MCF 10A (cell line): Measurements from ENCODE around the gene SDCCAG8. TPM values are rescaled to one million over a fixed set of nuclear protein-coding genes. Genes with fewer than 3 reads are reported as not detected.
A peak's percentile ranks its signal among the peaks of the same experiment; 100 is the strongest.
"Not testable (repeated sequence)": the region's sequence is repeated elsewhere in the genome, so short reads cannot be mapped to it uniquely, and the experiment has no call there.

Source experiments
- Bru-seq: library from RNA; stranded (reverse); fragments of 400-500 nt; gene quantifications from one replicate; lab custom pipeline; 2021; lab: Mats Ljungman, UMichigan
- BruChase-seq, 2 experiments: library from RNA; stranded (reverse); fragments of 400-500 nt; gene quantifications; one replicate each; lab custom pipeline; 2021; lab: Mats Ljungman, UMichigan
- BruUV-seq: library from RNA; stranded (reverse); fragments of 400-500 nt; replicated peaks from 2 replicates; lab custom pipeline; 2021; lab: Mats Ljungman, UMichigan
- CTCF ChIA-PET: fragments of 300-600 bp; sonication (Branson Sonifier 250); formaldehyde crosslinking; extraction: SDS; loops from one replicate; lab custom pipeline; 2021; ENCODE audit warnings: antibody characterized with exemption, inconsistent platforms; lab: Yijun Ruan, JAX
- POLR2A ChIA-PET: fragments of 300-600, 350-650 bp; sonication (Branson Sonifier 250); formaldehyde crosslinking; extraction: SDS; loops from one replicate; lab custom pipeline; 2020; ENCODE audit warnings: antibody characterized with exemption, inconsistent platforms; lab: Yijun Ruan, JAX
- DNase-seq: peaks from one replicate; pipeline ENCODE4 v3.0.0-alpha.2; 2018; ENCODE audit not compliant: unreplicated experiment
- H3K27ac Mint-ChIP-seq: one replicate; pipeline ENCODE4 v1.8.0; 2022; ENCODE audit warnings: mild to moderate bottlenecking, low read depth, mixed read lengths; ENCODE audit not compliant: unreplicated experiment
- H3K27me3 Mint-ChIP-seq: one replicate; pipeline ENCODE4 v1.8.0; 2022; ENCODE audit warnings: mixed read lengths; ENCODE audit not compliant: insufficient read depth, unreplicated experiment
- H3K36me3 Mint-ChIP-seq: one replicate; pipeline ENCODE4 v1.8.0; 2022; ENCODE audit warnings: mild to moderate bottlenecking, moderate library complexity, mixed read lengths; ENCODE audit not compliant: insufficient read depth, unreplicated experiment
- H3K4me1 Mint-ChIP-seq: one replicate; pipeline ENCODE4 v1.8.0; 2022; ENCODE audit warnings: mixed read lengths; ENCODE audit not compliant: insufficient read depth, unreplicated experiment
- H3K4me3 Mint-ChIP-seq: one replicate; pipeline ENCODE4 v1.8.0; 2022; ENCODE audit warnings: mild to moderate bottlenecking, moderate library complexity, mixed read lengths; ENCODE audit not compliant: unreplicated experiment
- H3K9me3 Mint-ChIP-seq: one replicate; pipeline ENCODE4 v1.8.0; 2022; ENCODE audit warnings: mixed read lengths; ENCODE audit not compliant: unreplicated experiment
- intact Hi-C: fragments of 100-400 bp; cut with micrococcal nuclease; formaldehyde crosslinking; loops from 2 replicates; pipeline ENCODE4 v1.14.1; 2022
- long read RNA-seq: library from polyadenylated mRNA; stranded (forward); transcript quantifications from one replicate; pipeline ENCODE4 v2.0.0, GENCODE V29; 2022
- total RNA-seq: library from RNA; stranded (reverse); gene quantifications from 2 replicates; pipeline ENCODE4 v1.2.3, GENCODE V29; 2022
- TF ChIP-seq, protein P1 (sequence below): fragments of 200-600 bp; IDR thresholded peaks from one replicate; pipeline ENCODE4 v1.8.0; 2022; ENCODE audit warnings: antibody characterized with exemption, mild to moderate bottlenecking; ENCODE audit not compliant: unreplicated experiment

The SDCCAG8 gene
- total RNA-seq (81.1 and 128 TPM in 2 replicates), Bru-seq, nascent RNA (percentile 89 among the genes with signal in this experiment), BruChase-seq, experiment 1, labeled RNA remaining after a 6-hour chase (percentile 80 among the genes with signal in this experiment), BruChase-seq, experiment 2, labeled RNA remaining after a 2-hour chase (percentile 88 among the genes with signal in this experiment)
- long read RNA-seq, transcript SDCCAG8-201 (18 exons, 2,567 nt), result major isoform, 42 of 272 reads
- long read RNA-seq, partial matches to known transcripts, result 70 of 272 reads
- long read RNA-seq, other reads (novel, unspliced or antisense), result 160 of 272 reads

DNA sequence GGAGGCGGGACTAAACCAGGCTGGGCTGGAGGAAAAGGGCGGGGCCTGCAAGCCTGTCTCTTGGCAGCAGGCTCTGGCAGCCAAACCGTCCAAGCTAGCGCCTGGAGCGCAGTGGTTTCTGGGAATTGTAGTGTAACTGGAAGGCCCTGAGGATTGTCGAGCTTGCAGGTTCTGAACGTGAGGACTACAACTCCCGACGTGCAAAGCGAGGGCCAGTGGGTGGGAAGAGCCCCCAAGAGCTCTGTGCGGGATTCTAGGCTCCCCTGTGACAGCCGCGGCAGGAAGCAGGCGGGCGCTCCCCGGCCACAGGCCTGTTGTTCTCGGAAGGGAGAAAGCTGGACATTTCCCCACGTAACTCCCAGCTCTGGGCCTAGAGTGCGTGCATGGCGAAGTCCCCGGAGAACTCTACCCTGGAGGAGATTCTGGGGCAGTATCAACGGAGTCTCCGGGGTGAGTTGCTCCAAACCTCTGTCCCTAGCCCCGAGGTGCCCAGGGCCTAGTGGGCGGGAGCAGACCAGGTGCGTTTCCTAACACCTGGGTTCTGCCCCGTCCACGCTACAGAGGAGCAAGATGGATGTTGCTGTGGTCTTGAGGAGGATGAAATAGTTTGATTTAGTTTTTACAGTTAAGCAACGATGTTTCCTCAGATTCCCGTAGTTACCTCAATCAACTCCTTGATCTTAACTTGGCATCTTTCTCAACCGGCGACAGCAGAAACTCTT lies at the start of gene SDCCAG8:
SDCCAG8 (plus strand) TSS at position 251 of the 722 bp plus-strand sequence; CDS start at position 384, 133 bp downstream.
- intact Hi-C loops, result loop anchor here (1.0 to 2.0 kb wide), 3 partner anchors 31 to 43 kb away; no protein-coding TSS in a partner anchor
- peak within 1 kb of the TSS; percentile 97 for H3K27ac Mint-ChIP-seq
- ChIA-PET CTCF (interaction anchor here (0.6 to 1.9 kb wide), 9 partner anchors 9 to 1646 kb away, joined by 3 to 16 read pairs (median 3); no protein-coding TSS in a partner anchor), POLR2A (interaction anchor here (0.5 to 8.3 kb wide), 42 partner anchors 8 to 1737 kb away, joined by 3 to 208 read pairs (median 4); partner anchors contain the start of genes CHML, COX20, FH and HNRNPU)
- peaks cover 11% of the 10 kb centered on the region for H3K36me3 Mint-ChIP-seq
- H3K4me3 Mint-ChIP-seq, result peak within 1 kb of the TSS; percentile 84
- H3K4me1 Mint-ChIP-seq, result peaks cover 24% of the 10 kb centered on the region
- DNase-seq, result peak; percentile 100
- TF ChIP-seq, protein P1, sequence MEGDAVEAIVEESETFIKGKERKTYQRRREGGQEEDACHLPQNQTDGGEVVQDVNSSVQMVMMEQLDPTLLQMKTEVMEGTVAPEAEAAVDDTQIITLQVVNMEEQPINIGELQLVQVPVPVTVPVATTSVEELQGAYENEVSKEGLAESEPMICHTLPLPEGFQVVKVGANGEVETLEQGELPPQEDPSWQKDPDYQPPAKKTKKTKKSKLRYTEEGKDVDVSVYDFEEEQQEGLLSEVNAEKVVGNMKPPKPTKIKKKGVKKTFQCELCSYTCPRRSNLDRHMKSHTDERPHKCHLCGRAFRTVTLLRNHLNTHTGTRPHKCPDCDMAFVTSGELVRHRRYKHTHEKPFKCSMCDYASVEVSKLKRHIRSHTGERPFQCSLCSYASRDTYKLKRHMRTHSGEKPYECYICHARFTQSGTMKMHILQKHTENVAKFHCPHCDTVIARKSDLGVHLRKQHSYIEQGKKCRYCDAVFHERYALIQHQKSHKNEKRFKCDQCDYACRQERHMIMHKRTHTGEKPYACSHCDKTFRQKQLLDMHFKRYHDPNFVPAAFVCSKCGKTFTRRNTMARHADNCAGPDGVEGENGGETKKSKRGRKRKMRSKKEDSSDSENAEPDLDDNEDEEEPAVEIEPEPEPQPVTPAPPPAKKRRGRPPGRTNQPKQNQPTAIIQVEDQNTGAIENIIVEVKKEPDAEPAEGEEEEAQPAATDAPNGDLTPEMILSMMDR, result no peak
- H3K27me3 Mint-ChIP-seq, result no peaks in the 10 kb centered on the region
- BruUV-seq, result TSS peak; percentile 59
- no peaks in the 10 kb centered on the region for H3K9me3 Mint-ChIP-seq

DNA sequence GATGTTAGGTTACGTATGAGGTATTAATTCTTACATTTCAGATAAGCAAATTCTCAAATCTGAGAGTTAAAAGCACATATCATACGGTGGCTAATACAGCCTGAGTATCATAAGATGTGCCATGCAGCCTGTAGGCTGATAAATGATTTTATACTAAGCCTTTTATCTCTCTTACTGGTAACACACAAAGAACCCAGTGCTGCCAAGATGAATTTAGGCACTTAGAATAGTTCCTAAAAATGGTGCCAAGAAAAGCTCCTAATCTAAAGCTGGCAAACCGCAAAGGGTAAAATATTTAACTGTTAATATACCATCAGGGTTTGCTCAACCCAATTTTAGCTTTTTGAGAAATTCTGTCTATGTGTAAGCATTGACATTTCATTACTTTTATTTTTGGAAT lies 43.9 kb upstream of the SDCCAG8 start:
- intact Hi-C loops, result loop anchor here (2.0 kb wide), 1 partner anchor 43 kb away; the partner anchor contains the start of gene CEP170

DNA sequence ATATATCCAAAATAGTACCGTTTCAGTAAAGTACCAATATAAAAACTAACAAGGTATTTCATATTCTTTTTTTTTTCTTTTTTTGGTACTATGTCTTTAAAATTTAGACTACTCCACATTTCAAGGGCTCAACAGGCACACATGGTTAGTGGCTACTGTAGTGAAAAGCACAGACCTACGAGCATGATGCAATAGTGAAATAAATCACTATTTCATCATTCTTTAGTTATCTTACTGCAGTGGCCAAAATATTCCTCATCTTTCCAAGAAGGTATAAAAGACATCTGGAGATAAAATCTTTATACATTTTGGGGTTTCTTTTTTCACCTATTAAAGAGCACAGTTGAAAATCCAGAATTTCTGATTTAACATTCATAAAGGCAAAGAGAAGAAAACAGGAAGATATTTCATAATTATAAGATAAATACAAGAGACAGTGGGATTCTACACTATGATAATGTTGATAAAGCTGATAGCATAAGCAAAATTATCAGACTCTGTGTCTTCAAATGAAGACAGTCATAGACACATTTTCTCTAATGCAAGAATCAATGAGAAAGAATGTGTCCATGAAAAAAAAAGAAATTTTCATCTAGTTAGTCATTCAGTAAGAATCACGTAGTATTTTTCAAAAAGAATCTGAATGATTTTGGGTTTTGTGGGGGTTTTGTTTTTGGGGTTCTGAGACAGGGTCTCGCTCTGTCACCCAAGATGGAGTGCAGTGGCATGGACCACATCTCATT lies 42.6 kb upstream of the SDCCAG8 start:
- peak; percentile 81 for DNase-seq
- BruUV-seq, result TSS peak; percentile 92

More for the DNA sequence above, 43.9 kb upstream of the SDCCAG8 start:
- not testable (repeated sequence) for H3K27ac Mint-ChIP-seq, H3K27me3 Mint-ChIP-seq, H3K9me3 Mint-ChIP-seq, H3K4me3 Mint-ChIP-seq, BruUV-seq
- DNase-seq, result peak; percentile 25
- Mint-ChIP-seq H3K36me3 (peaks cover 28% of the 10 kb centered on the region), H3K4me1 (peaks cover 17% of the 10 kb centered on the region)
- ChIA-PET POLR2A (interaction anchor here (0.7 to 4.1 kb wide), 4 partner anchors 23 to 75 kb away, joined by 4 to 40 read pairs (median 6); partner anchors contain the start of genes CEP170 and SDCCAG8), CTCF (interaction anchor here (0.7 to 1.2 kb wide), 2 partner anchors 10 to 39 kb away, joined by 3 to 6 read pairs; no protein-coding TSS in a partner anchor)

DNA sequence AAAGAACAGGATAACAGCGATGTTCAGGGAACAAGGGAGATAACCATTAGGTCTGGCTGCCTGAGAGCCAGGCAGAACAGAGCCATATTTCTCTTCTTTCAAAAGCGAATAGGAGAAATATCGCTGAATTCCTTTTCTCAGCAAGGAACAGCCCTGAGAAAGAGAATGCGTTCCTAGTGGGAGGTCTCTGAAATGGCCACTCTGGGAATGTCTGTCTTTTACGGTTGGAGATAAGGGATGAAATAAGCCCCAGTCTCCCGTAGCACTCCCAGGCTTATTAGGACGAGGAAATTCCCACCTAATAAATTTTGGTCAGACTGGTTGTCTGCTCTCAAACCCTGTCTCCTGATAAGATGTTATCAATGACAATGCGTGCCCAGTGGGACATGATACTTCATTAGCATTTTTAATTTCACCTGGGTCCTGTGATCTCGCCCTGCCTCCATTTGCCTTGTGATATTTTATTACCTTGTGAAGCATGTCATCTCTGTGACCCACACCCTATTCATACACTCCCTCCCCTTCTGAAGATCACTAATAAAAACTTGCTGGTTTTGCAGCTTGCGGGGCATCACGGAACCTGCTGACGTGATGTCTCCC lies 40.5 kb upstream of the SDCCAG8 start:
- ChIA-PET CTCF (interaction anchor here (1.7 kb wide), 1 partner anchor 19 kb away, joined by 3 read pairs; no protein-coding TSS in a partner anchor), POLR2A (interaction anchor here (0.7 to 4.1 kb wide), 5 partner anchors 9 to 40 kb away, joined by 3 to 40 read pairs (median 3); partner anchors contain the start of genes CEP170 and SDCCAG8)
- intact Hi-C loops, H3K27ac Mint-ChIP-seq, H3K9me3 Mint-ChIP-seq, H3K4me3 Mint-ChIP-seq, BruUV-seq, DNase-seq, H3K27me3 Mint-ChIP-seq: not testable (repeated sequence)
- Mint-ChIP-seq H3K4me1 (peaks cover 20% of the 10 kb centered on the region), H3K36me3 (peaks cover 51% of the 10 kb centered on the region)

More for the DNA sequence above, 42.6 kb upstream of the SDCCAG8 start:
- peaks cover 20% of the 10 kb centered on the region for H3K4me1 Mint-ChIP-seq
- CTCF ChIA-PET, result interaction anchor here (0.7 kb wide), 1 partner anchor 1161 kb away, joined by 4 read pairs; no protein-coding TSS in a partner anchor
- peak overlapping the region; percentile 54 for H3K4me3 Mint-ChIP-seq
- intact Hi-C loops, result loop anchor here (2.0 kb wide), 1 partner anchor 42 kb away; the partner anchor contains the start of gene CEP170
- no peaks in the 10 kb centered on the region for H3K9me3 Mint-ChIP-seq
- peaks cover 34% of the 10 kb centered on the region for H3K36me3 Mint-ChIP-seq
- H3K27me3 Mint-ChIP-seq, result no peaks in the 10 kb centered on the region
- POLR2A ChIA-PET, result interaction anchor here (0.7 to 4.1 kb wide), 4 partner anchors 17 to 42 kb away, joined by 4 to 40 read pairs (median 5); partner anchors contain the start of genes CEP170 and SDCCAG8
- TF ChIP-seq, protein P1, result no peak
- peak overlapping the region; percentile 89 for H3K27ac Mint-ChIP-seq
